NCI-H526 (cell line): ENCODE measurements around the gene RASSF5.

Experiments used
- DNase-seq, 2 experiments: peaks; one replicate each; lab custom pipeline; 2025; lab: John Stamatoyannopoulos, UW

Gene RASSF5

DNA sequence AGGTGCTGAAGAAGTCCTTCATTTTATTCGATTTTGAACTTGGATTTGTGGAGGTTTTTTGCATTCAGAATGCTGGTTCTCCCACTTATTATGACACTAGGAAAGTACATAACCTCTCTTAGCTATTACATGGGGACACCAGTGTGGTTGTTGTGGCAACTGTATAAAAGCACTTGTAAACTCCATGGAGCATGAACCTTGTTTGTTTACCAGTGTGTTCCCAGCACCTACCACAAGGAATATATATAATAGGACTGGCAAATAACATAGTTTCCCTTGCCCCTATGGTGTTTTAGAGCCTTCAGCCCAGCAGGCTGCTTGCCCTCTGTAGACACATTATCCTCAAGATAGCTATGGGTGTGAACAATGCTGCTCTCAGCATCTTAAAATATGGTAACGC lies 43.1 kb downstream of the RASSF5 start:
- DNase-seq = peak; percentile 11 to 42

DNA sequence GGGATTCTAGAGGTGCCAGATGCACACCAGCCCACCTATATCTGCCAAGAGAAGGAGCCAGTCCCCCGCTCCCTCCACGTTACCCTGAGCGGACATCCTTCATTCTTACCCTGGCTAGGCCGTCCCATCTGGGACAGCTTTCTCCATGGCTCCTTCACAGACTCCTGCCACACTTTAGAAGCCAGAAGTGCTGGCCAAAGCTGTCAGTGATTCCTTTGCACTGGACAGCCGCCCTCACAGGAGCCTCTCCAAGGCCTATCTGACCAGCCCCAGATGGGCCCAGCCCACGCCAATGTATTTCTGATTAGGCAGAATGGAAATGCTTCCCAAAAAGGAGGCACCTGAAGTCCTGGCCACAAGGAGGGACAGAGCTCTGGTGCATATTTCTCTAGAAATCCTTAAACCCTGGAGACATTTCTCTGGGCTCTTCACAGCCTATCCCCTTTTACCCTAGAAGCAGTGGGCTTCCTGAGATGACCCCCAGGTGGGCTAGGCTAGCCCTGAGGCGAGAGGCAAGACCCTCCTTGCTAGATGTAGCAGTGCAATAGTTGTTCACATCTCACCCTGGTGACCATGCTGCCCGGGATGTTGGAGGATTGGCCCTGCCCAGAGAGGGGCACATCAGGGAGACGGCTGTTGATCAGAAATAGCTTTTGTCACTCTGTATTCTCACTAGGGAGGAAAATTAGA lies 44.1 kb downstream of the RASSF5 start:
- DNase-seq = no peak

DNA sequence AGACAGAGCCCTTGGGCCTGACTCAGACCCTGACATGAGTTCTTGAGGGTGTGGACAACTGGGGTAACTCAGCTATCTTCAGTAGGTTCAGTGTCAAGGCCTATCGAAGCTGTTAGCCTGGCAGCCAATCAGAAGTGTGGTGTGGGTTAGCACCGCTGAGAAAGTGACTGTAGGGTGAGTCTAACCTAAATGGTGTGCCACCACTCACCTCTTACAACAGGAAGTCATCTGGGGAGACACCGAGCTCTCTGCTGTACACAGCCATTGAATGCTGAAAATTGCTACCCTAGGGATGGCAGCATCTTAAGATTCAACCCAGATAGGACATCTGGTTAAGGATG lies 44.6 kb downstream of the RASSF5 start:
- no peak for DNase-seq

DNA sequence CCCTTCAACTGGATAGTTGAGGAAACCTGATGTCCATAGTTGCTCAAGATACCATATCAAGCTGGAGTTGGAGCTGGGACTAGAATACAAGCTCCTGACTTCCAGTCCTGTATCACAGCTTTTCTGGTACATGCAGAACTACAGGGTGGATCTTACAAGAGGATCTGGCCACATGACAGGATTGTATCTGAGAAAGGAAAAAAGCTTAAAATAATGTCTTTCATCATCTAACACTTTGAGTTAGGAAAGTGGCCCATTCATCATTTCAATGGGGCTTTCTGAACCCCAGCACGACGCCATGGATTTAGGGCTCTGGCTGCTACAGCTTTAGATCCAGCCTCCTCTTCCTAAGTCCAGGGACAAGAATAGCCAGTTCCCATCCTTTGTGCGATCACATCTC lies 46.9 kb downstream of the RASSF5 start:
- no peak for DNase-seq

DNA sequence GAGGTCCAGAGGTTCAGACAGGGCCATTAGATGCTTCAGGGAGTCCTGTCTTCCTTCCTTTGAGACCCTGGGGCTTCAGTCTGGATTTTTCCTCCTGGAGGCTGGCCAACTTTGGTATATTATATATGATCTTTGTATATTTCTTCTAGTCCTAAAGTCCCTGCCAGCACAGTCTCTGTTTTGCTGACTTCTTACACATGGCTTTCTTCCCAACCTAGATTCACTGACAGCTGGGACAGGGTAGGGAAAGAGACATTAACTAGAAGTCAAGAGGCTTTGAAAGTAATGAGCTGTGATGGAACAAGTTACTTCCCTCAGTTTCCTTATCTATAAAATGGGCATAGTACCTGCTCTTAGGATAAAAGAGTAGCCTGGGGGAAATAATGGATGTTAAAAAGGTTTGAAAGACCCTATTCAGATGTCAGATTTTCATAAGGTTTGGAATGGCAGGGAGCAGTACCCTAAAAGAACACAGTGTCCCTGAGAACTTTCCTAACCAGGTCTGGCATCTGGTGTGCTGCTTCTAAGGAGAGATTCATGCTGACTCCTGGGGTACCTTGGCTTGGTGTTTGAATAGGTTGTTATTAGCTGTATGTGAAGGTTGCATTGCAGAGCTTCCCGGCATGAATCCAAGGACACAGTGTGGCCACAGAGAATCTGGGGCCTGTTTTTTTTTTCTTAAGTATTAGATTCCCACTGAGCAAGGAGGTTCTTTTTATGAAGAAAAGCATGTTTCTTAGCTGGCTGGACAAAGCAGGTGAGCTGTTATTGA lies 47.6 kb downstream of the RASSF5 start:
- DNase-seq = no peak

DNA sequence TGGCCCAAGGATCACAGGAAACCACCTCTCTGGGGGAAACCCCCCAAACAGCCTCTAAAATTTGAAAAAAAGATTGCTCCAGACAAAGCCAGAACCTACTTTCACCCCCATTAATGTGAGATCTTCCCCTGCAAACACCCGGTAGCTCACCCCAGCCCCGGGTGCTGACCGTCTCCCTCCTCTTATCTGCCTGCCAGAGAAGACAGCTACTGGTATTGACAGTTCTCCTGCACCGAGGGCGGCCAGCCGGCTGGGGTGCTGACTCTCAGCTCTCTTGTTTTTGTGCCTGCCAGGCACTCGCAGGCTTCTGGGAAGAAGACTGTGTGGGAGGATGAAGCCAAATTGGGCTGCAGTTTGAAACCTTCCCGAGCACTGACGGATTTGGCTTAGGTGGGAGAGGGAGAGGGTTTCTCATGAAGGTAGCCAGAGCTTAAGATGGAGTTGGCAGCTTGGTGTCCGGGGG lies 48.2 kb downstream of the RASSF5 start:
- DNase-seq = no peak

DNA sequence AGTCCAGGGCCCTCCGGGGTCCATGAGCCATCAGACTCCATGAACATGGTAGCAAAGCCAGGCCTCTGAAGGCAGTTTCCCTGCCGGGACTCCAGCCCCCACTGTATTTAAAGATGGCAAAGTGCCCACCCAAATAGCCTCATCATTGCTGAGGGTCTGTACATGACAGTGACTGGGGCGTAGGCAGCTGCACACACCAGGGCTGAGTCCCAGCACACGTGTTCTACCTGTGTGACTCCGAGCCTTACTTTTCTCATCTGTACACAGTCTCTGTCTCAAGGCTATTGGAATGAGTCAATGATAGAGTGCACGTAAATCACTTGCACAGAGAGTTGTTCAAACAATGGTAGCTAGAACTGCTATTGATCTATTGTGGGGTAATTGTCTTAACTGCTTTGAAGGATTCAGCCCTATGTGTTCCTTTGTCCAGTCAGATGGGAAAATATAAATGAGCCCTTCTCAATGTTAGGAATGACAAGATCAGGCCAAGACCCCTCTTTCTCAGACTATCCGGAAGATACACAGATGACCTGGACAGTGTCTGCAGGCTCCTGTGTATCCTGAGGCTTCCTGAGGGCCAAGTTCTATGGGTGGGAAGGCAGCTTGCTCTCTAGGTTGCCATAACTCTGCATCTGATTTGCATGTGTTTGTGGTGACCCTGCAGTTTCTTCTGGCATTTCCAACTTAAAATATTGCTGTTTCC lies 48.9 kb downstream of the RASSF5 start:
- DNase-seq = peak; percentile 35 to 66

DNA sequence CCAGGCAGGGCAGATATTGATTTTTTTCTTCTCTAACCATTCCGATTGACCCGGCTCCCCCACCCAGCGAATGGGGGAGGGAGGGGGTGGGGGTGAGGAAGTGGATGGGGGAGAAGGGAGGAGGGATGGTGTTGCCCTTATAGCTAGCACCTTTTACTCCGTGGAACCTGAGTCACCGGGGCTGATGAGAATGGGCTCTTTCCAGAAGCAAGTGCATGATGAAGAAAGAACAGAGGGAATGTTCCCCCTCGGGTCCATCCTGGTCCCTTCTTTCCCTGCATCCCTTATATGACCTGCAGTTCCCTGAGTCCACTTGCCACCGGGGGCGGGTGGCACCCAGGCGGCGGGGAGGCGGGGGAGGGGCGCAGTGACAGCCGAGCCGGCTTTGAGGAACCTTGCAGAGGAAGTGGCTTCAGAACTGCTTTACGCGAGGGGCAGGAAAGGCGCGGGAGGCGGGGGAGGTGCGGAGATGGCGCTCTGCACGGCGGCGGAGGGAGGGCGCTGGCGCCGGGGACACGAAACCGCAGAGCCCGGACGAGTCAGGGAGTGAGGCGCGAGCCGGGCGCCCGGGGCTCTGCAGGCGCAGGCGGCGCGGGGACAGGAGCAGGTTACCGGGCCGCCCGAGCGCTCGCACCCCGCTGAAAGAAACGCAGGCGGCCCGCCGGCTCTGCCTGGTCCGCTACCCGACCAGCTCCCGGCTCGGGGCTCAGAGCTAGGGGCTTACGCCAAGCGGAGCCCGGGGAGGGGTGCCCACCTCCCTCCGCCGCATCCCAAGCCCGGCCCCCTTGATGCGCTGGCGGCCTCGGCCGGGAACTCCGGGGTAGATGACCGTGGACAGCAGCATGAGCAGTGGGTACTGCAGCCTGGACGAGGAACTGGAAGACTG lies 49.7 kb downstream of the RASSF5 start:
- peak; percentile 25 to 77 for DNase-seq

DNA sequence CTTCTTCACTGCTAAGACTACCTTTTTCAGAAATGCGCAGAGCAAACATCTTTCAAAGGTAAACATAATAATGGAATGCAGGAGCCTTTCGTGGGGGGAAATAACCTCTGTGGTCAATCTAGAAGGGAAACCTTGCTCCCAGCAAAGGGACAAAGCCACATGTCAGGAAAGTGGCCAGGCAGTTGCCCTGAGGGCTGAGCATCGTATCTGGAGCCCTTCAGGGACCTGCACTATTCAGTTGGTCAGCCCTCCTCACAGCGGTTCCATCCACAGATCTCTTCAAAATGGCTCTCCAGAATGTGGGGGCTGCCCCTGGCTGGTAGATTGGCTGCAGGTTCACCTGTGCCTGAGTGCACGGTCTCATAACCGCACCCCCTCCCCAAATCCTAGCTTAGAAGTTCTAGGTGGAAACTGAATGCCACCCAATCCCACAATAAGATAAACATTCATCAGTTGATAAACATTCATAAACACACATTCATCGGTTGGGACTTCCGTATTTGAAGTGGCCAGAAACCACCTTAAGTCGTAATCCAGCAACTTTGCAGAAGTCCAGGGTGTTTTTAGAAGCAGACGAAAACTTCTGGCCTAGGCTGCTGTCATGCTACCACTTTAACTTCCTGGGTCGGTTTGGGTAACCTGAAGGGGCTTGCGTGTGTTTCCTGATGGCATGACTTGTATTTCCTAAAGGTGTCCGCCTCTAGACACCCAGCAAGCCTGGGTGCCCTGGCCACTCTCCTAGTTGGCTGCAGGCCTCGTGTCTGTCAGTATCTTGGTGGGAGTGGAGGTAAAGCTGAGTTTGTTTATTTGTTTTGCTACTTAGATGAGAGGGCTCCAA lies 50.5 kb downstream of the RASSF5 start:
- DNase-seq = peak in 1 of 2 experiments; percentile 26

DNA sequence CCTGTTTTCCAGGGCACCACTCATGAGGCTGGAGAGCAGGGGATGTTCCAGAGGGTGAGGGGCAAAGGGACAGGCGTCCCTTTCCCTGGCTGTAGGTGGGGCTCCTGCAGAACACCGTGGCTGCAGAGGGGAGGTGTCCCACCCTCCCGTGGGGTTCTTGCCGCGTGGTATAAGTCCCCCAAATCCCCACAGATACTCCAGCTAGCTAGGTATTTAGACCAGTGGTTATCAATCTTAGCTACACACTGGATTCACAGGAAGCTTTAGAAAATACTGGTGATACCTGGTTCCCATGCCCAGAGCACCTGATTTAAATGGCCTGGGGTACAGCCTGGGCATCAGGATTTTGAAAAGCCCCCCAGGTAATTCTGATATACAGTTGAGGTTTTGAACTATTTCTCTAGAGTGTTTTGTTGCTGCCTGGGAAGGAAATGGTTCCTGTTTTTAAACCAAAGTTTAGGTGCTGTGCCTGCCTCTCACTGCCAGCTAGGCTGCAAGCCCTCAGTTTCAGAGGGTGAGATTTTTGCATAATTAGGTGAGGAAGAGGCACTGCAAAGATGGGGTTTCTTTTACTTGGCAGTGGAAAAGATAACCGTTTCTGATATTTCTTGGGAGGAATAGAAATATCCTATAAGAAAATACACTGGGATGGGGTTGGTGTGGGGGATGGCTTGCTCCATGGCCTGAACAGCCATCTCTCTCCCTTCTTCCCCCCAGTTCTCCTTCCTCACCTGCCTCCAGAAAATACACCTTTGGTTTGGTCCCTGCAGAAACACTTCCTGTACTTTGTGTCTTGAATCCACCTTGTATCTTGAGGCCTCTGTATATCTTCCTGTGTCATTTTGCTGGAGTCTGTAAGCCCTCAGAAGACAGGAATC lies 51.7 kb downstream of the RASSF5 start:
- DNase-seq = peak in 1 of 2 experiments; percentile 14

DNA sequence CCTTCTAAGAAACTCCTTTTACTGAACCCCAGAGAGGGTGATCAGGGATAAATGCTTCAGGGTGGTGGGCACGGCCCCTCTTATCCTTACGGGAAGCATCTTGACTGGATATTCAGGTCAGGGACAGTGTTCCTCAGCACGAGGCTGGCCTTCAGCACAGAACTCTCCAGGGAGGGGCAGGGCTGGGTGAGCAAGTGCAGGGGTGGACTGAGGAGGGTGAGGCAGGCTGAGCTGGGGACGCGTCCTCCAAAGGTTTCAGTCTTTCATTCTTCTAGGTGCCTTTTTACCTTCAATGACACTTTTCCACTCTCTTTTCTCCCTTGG lies 52.3 kb downstream of the RASSF5 start:
- peak in 1 of 2 experiments; percentile 17 for DNase-seq

DNA sequence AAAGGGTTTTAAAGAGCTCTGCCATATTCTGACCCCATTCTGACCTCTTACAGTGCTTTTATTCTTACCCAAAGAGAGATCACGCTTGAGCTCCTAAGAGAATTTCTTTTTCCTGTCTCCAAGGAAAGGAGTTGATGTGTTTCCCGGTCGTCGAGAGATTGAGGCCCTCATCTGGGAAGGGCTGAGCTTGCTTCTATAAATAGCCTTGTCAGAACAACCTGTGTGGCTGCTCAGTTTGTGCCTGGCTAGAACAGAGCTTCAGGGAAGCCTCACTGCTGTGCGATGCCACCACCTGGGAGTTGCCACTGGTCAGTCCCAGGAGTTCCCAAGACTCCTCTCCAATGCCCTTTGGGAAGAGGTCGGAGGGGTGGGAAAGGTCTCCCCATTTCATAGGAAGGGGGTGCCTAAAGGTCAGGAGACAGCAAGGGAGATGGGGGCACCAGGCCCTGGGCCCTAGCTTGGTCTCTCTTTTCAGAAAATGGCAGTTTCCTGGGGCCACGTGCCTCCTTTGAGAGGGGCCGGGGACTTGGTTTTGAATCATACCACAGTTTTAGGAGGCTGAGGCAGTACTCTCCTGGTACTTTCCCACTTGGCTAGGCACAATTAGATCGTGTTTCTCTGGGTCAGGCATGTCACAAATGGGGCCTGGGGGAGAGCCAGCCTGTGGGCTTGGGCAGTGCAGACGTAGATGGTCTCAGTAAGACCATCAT lies 52.8 kb downstream of the RASSF5 start:
- DNase-seq = peak in 1 of 2 experiments; percentile 46

DNA sequence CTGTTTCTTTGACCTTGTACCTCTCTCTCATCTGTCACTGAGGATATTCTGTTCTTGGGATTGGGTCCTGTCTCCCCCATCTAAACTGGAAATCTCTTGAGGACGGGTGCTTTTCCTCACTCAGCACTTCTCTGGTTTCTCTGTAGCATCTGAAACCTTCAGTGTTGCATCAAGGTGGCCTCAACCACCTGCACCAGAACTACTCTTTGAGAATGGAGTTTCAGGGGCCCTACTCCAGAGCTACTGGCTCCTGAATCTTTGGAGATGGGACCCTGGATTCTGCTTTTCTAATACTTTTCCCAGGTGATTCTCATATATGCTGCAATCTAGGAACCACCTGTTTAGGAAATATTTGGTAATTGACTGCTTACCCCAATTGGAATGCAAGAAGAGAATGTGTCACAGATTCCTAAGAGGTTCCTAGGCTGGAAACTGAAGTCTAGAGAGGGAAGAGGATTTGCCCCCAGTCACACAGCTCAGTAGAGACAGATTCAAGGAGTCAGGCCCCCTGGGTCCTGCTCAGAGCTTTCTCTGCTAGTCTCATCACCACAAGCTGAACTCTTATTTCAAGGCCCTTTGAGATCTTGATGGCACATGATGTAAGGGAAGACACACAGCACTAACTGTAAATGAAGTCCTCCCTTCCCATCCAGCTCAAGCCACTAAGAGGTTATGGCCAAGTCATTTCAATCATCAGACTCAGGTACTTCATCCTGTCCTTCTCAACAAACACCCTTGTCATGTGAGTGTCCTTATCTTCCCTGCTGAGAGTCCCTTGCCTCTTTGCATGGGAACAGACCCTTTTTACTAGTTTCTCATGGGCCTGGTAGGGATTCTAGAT lies 56.3 kb downstream of the RASSF5 start:
- no peak for DNase-seq

DNA sequence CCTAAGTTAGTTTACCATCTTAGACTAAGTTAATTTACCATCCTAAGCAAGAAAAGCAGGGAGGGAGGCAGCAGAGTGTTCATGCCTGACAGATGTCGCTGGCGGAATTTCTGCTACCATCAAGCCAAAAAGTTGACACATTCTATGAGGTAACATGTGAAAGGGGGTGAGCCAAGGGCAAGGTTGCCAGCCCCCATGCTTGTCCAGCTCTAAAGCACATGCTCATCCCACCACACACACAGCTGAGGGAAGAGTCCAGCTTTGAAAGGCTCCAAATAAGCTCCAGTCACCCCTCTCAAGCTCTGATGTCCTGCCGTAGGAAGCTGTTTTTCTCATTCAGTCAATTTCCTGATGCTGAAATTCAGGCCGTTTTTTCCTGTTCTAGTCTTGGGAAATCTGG lies 58.7 kb downstream of the RASSF5 start:
- DNase-seq = no peak

DNA sequence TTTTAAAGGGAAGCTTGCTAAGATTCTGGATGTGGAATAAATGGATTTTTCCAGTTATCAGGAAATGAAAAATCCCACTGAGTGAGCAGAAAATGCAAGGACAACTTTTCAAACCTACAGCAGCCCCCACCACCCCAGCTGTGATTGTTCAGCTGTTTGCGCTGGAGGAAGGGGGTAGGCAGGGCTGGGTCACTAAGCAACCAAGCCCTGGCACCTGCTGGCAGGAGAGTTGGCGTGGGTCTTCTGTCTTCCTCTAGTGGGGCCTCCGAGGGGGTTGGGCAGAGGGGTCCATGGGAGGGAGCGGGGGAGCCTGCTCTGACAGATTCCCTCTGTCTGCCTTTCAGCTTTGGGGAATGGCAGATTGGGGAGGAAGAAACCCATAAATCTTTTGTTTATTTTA lies 59.7 kb downstream of the RASSF5 start:
- DNase-seq = no peak

DNA sequence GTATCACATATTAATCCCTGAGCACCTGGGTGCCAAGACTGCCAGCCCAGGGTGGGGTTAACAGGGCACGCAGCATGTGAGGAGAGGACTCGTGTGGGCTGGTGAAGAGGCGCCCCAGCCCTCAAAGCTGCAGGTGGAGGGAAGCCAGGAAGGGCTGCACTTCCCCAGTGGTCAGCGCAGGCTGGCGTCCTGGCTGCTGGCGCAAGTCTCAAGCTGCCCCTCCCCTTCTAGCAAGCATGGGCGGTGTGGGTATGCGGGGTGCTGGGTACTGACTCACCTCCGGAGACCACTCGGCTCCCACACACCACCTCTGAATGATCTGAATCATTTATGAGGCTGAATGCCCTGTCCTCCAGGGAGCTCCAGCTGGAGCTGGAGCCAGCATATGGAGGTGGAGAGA lies 60.9 kb downstream of the RASSF5 start:
- DNase-seq = no peak

DNA sequence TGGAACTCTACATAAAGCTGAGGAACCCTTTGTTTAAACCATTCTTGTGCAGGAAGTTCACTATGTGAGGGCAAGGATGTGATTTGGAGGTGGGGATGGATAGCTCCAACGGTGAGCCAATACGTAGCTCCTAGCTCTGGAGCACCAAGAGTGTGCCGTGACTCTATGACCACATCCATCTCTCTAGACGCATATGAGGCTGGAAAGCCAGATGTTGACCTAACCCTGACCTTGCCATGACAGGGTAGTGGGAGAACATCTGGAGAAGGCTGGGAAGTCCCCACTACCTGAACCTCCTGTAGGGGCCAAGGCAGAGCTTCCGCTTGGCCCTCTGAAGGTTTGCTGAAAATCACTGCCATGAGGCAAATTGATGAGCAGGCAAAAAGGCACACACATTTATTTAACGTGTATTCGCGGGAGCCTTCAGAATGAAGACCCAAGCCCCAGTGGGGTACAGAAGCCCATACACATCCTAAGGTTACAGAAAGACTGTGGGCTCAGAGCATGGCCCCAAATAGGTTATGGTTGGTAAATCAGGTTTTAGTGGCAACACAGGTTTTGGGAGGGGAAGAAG lies 61.5 kb downstream of the RASSF5 start:
- no peak for DNase-seq

DNA sequence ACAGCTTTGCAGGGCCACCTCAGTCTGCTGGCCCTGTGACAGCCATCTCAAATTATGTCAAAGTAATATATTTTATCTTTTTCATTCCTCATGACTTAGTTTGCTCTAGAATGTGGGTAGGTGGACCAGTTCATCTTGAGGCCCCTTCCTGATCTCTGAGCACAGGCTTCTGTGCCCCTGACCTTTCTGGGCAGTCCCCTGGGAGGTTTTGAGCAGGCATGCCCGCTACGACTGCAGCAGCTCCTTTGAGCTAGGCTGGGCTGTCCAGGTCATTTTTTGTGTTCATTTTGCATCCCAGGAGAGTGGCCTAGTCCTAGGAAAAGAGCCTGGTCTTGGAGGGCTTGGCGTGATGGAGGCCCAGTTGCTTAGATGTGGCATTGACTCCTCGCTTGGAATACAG lies 62.2 kb downstream of the RASSF5 start:
- no peak for DNase-seq
